ENCODE data around the gene COX17. TPM values are rescaled to one million over a fixed set of nuclear protein-coding genes. Genes with fewer than 3 reads are reported as not detected.
A peak's percentile ranks its signal among the peaks of the same experiment; 100 is the strongest.

The COX17 gene
- total RNA-seq, 1 experiment from 2014 or later = 51.6 TPM

DNA sequence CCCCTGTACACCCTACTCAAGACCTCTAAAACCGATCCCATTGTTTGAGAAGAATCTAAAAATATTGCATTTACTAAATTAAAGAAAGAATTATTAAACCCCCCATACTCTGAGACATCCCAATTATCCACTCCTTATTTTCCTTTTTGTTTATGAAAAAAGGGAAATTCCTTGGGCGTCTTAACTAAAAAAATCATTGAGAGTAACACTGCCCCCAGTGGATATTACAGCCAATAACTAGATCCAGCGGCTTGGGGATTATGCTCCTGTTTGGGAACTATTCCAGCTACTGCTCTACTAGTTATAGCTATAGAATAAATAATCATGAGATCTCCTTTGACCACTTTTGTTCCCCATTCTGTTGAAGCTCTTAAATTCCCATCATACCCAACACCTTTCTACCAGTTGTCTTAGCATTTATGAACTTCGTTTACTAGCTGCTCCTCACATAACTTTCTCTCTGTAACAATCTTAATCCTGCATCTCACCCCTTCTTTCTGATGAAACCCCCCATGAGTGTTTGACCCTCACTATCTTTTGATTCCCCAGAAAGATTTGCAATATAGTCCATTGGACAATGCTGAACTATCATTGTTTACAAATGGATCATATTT, 12.9 kb upstream of the COX17 start:
- Histone ChIP-seq H3K27me3 (ENCODE audit: insufficient read depth, low read length) (no peaks in the 10 kb centered on the region), H3K27ac (ENCODE audit: low read depth, low read length) (no peak overlapping the region), H3K4me1 (ENCODE audit: control insufficient read depth in 1 of 2, insufficient read depth in 2 of 2, low read length in 2 of 2) (no peaks in the 10 kb centered on the region), H3K9me3 (ENCODE audit: control insufficient read depth in 1 of 2, insufficient read depth in 1 of 2, low read depth in 1 of 2, low read length in 2 of 2) (no peaks in the 10 kb centered on the region), H3K9ac (ENCODE audit: low read length) (no peak overlapping the region), H3K4me2 (ENCODE audit: low read length) (no peak overlapping the region), H4K20me1 (ENCODE audit: insufficient read depth) (no peaks in the 10 kb centered on the region), H3K79me2 (ENCODE audit: insufficient read depth, low read length) (no peaks in the 10 kb centered on the region), H3K9me2 (ENCODE audit: insufficient read depth) (no peaks in the 10 kb centered on the region), H2AFZ (ENCODE audit: low read depth, low read length, poor library complexity, severe bottlenecking) (peak overlapping the region; percentile 90), H3K36me3 (ENCODE audit: control insufficient read depth in 1 of 2, insufficient read depth in 2 of 2, low read length in 2 of 2) (no peaks in the 10 kb centered on the region), H3K4me3 (replicated peaks in 1 of 2; ENCODE audit: low read depth in 1 of 2, low read length in 2 of 2) (no peak overlapping the region)
- DNase-seq (ENCODE audit: low read depth, low spot score) = no peak
- POLR2A ChIA-PET = no interaction called here
- ATAC-seq = peak; percentile 82
- intact Hi-C loops (cut with micrococcal nuclease) = no loop called here
- RAD21 ChIA-PET (ENCODE audit: low non-redundant PET in 1 of 2, low total read pairs in 2 of 2, uncharacterized antibody in 2 of 2, unreplicated experiment in 2 of 2) = no interaction called here
- CTCF ChIA-PET = interaction anchor here (0.8 to 1.5 kb wide), 4 partner anchors 9 to 449 kb away, joined by 3 to 10 read pairs (median 4); partner anchors contain the start of gene B4GALT4
- TF ChIP-seq, protein P1, sequence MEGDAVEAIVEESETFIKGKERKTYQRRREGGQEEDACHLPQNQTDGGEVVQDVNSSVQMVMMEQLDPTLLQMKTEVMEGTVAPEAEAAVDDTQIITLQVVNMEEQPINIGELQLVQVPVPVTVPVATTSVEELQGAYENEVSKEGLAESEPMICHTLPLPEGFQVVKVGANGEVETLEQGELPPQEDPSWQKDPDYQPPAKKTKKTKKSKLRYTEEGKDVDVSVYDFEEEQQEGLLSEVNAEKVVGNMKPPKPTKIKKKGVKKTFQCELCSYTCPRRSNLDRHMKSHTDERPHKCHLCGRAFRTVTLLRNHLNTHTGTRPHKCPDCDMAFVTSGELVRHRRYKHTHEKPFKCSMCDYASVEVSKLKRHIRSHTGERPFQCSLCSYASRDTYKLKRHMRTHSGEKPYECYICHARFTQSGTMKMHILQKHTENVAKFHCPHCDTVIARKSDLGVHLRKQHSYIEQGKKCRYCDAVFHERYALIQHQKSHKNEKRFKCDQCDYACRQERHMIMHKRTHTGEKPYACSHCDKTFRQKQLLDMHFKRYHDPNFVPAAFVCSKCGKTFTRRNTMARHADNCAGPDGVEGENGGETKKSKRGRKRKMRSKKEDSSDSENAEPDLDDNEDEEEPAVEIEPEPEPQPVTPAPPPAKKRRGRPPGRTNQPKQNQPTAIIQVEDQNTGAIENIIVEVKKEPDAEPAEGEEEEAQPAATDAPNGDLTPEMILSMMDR (IDR thresholded peaks at IDR 0.05 in 2 of 3, conservative IDR thresholded peaks at IDR 0.05 in 1 of 3; ENCODE audit: borderline replicate concordance in 1 of 3, insufficient read depth in 1 of 3, low read depth in 2 of 3, low read length in 2 of 3) = peak; percentile 24 to 65 (median 58); a peak in 5 of 6 replicates
- TF ChIP-seq CBX3 (IDR thresholded peaks at IDR 0.05; ENCODE audit: low read depth) (0 out of 2 replicates have a peak, but pooled peaks have one; percentile 12), EZH2phosphoT487 (IDR thresholded peaks at IDR 0.05; ENCODE audit: borderline replicate concordance) (no peak), YY1 (IDR thresholded peaks at IDR 0.05; ENCODE audit: extremely low read depth, insufficient replicate concordance, low read depth, low read length) (no peak), SRF (IDR thresholded peaks at IDR 0.05; ENCODE audit: low read depth) (no peak), JUND (IDR thresholded peaks at IDR 0.05) (no peak), SIN3A (IDR thresholded peaks at IDR 0.05; ENCODE audit: low read depth) (no peak)
- TF ChIP-seq, protein P2, sequence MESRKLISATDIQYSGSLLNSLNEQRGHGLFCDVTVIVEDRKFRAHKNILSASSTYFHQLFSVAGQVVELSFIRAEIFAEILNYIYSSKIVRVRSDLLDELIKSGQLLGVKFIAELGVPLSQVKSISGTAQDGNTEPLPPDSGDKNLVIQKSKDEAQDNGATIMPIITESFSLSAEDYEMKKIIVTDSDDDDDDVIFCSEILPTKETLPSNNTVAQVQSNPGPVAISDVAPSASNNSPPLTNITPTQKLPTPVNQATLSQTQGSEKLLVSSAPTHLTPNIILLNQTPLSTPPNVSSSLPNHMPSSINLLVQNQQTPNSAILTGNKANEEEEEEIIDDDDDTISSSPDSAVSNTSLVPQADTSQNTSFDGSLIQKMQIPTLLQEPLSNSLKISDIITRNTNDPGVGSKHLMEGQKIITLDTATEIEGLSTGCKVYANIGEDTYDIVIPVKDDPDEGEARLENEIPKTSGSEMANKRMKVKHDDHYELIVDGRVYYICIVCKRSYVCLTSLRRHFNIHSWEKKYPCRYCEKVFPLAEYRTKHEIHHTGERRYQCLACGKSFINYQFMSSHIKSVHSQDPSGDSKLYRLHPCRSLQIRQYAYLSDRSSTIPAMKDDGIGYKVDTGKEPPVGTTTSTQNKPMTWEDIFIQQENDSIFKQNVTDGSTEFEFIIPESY (IDR thresholded peaks at IDR 0.05; ENCODE audit: extremely low read depth, insufficient replicate concordance, low read length) = no peak
- TF ChIP-seq, protein P3, sequence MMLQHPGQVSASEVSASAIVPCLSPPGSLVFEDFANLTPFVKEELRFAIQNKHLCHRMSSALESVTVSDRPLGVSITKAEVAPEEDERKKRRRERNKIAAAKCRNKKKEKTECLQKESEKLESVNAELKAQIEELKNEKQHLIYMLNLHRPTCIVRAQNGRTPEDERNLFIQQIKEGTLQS (IDR thresholded peaks at IDR 0.05) = no peak
- TF ChIP-seq, protein P4, sequence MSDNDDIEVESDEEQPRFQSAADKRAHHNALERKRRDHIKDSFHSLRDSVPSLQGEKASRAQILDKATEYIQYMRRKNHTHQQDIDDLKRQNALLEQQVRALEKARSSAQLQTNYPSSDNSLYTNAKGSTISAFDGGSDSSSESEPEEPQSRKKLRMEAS (IDR thresholded peaks at IDR 0.05) = no peak
- no TSS peak for BruUV-seq (replicated peaks)
